ENCODE data around the gene PHETA1.

DNA sequence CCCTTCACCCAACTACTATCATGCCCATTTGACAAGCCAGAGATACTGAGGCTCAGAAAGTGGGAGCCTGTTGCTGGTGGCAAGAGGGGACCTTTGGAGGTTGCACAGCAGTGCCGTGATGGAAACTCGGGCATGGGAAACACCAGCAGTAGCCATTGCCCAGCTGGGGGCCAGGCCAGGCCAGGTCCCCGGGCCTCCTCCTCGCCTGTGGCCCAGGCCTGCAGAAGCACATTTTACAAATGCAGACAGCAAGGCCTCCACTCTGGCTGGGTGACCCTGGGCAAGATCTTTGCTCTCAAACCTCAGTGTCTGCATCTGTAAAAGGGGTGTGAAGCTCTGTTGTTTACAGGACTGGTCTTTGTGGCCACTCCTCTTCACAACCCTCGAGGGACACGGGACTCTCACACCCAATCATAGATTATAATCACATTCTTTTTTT, 32.3 kb upstream of the PHETA1 start:
- TF ChIP-seq POLR2A (IDR thresholded peaks at IDR 0.05; ENCODE audit: low read depth, low read length) (no peak), POLR2AphosphoS5 (IDR thresholded peaks at IDR 0.05; ENCODE audit: low read depth, low read length) (no peak)
